HepG2 (cell line): ENCODE data around the gene ATXN1L. TPM values are rescaled to one million over a fixed set of nuclear protein-coding genes. Genes with fewer than 3 reads are reported as not detected.

Experiments used
- CBFB ChIP-seq: sonication (generic); formaldehyde crosslinking; IDR thresholded peaks from 2 replicates; pipeline ENCODE4 v1.4.0; 2020; ENCODE audit warnings: missing genetic modification reagents
- CHD2 ChIP-seq: IDR thresholded peaks from 2 replicates; pipeline ENCODE4 v1.6.1; 2011; ENCODE audit warnings: low read depth, low read length, improper control_type of control experiment
- ERF ChIP-seq: IDR thresholded peaks from 2 replicates; pipeline ENCODE4 v1.6.1; 2018; ENCODE audit warnings: missing biosample characterization, missing genetic modification reagents
- FOXO1 ChIP-seq: sonication (generic); formaldehyde crosslinking; IDR thresholded peaks from 2 replicates; pipeline ENCODE4 v1.4.0; 2020; ENCODE audit warnings: missing genetic modification reagents
- HHEX ChIP-seq: IDR thresholded peaks from 2 replicates; pipeline ENCODE4 v1.6.1; 2016; ENCODE audit warnings: control low read depth
- KMT2A ChIP-seq: sonication (generic); formaldehyde crosslinking; IDR thresholded peaks from 2 replicates; pipeline ENCODE4 v1.4.0; 2020; ENCODE audit warnings: missing genetic modification reagents
- PITX1 ChIP-seq: sonication (generic); formaldehyde crosslinking; IDR thresholded peaks from 2 replicates; pipeline ENCODE4 v1.5.1; 2020; ENCODE audit warnings: mild to moderate bottlenecking, missing genetic modification reagents
- PPARG ChIP-seq: conservative IDR thresholded peaks from 2 replicates; pipeline ENCODE4 v1.6.1; 2016; ENCODE audit warnings: missing biosample characterization, missing genetic modification reagents
- RELA ChIP-seq: sonication (generic); formaldehyde crosslinking; IDR thresholded peaks from 2 replicates; pipeline ENCODE4 v1.4.0; 2020; ENCODE audit warnings: missing genetic modification reagents
- RFX3 ChIP-seq: IDR thresholded peaks from 2 replicates; pipeline ENCODE4 v1.6.1; 2016; ENCODE audit warnings: missing biosample characterization, missing genetic modification reagents
- SNRNP70 ChIP-seq: fragments of 200-400 bp; formaldehyde crosslinking; IDR thresholded peaks from 2 replicates; pipeline ENCODE4 v1.6.1; 2017; ENCODE audit warnings: mild to moderate bottlenecking, low read depth, low read length, moderate library complexity
- THRA ChIP-seq: sonication (generic); formaldehyde crosslinking; IDR thresholded peaks from 2 replicates; pipeline ENCODE4 v1.4.0; 2020; ENCODE audit warnings: missing genetic modification reagents, borderline replicate concordance
- ZBTB21 ChIP-seq: sonication (generic); formaldehyde crosslinking; IDR thresholded peaks from 2 replicates; pipeline ENCODE4 v1.4.0; 2020; ENCODE audit warnings: missing genetic modification reagents
- ZIK1 ChIP-seq: sonication (generic); formaldehyde crosslinking; IDR thresholded peaks from 2 replicates; pipeline ENCODE4 v1.5.0; 2020; ENCODE audit warnings: mild to moderate bottlenecking, low read depth, missing genetic modification reagents, borderline replicate concordance
- ZMAT5 ChIP-seq: sonication (generic); formaldehyde crosslinking; IDR thresholded peaks from 2 replicates; pipeline ENCODE4 v1.5.0; 2020; ENCODE audit warnings: mild to moderate bottlenecking, low read depth, missing genetic modification reagents, borderline replicate concordance
- ZNF160 ChIP-seq: sonication (generic); formaldehyde crosslinking; IDR thresholded peaks from 2 replicates; pipeline ENCODE4 v1.8.0; 2022; ENCODE audit warnings: mild to moderate bottlenecking, inconsistent platforms, missing genetic modification reagents
- ZNF230 ChIP-seq: sonication (generic); formaldehyde crosslinking; IDR thresholded peaks from 2 replicates; pipeline ENCODE4 v1.4.0; 2020; ENCODE audit warnings: mild to moderate bottlenecking, missing genetic modification reagents
- ZNF292 ChIP-seq: sonication (generic); formaldehyde crosslinking; IDR thresholded peaks from 2 replicates; pipeline ENCODE4 v1.8.1; 2022; ENCODE audit warnings: mild to moderate bottlenecking, low read depth, missing genetic modification reagents, borderline replicate concordance
- ZNF350 ChIP-seq: sonication (generic); formaldehyde crosslinking; IDR thresholded peaks from 2 replicates; pipeline ENCODE4 v1.4.0; 2020; ENCODE audit warnings: mild to moderate bottlenecking, low read depth, missing genetic modification reagents, borderline replicate concordance
- ZNF431 ChIP-seq: sonication (generic); formaldehyde crosslinking; IDR thresholded peaks from 2 replicates; pipeline ENCODE4 v1.9.0; 2022; ENCODE audit warnings: missing genetic modification reagents, low read depth, mild to moderate bottlenecking, borderline replicate concordance
- ZNF570 ChIP-seq: sonication (generic); formaldehyde crosslinking; IDR thresholded peaks from 2 replicates; pipeline ENCODE4 v1.4.0; 2020; ENCODE audit warnings: mild to moderate bottlenecking, missing genetic modification reagents, borderline replicate concordance
- polyA plus RNA-seq, 8 experiments: library from polyadenylated mRNA; depleted of rRNA in 3 of 8; stranded (reverse) in 7 of 8; unstranded in 1 of 8; fragments of >200 nt; fragmentation: Illumina TruSeq in 4 of 8; extraction: Trizol in 4 of 8; gene quantifications; 2 replicates each; pipeline versions ENCODE4 v1.2.1 to v1.2.3, GENCODE V29; 2011 to 2016; ENCODE audit warnings: low read depth in 4 of 8, missing spikeins in 1 of 8, mixed read lengths in 1 of 8; ENCODE audit not compliant: insufficient read depth in 1 of 8
- total RNA-seq, 5 experiments: library from RNA; depleted of rRNA; stranded (reverse); fragments of >200 nt; fragmentation: Illumina TruSeq; extraction: Trizol; gene quantifications; 2 replicates each; pipeline ENCODE4 v1.2.3, GENCODE V29; 2016; ENCODE audit warnings: low read depth in 1 of 5
- TF ChIP-seq, protein P1 (sequence below): IDR thresholded peaks from 2 replicates; pipeline ENCODE4 v1.6.1; 2016
- TF ChIP-seq, protein P2 (sequence below): IDR thresholded peaks from 2 replicates; pipeline ENCODE4 v1.6.1; 2012; ENCODE audit warnings: low read length, improper control_type of control experiment
- TF ChIP-seq, protein P3 (sequence below): sonication (generic); formaldehyde crosslinking; IDR thresholded peaks from 2 replicates; pipeline ENCODE4 v1.5.0; 2020; ENCODE audit warnings: missing genetic modification reagents, mild to moderate bottlenecking, borderline replicate concordance

The ATXN1L gene
- total and polyA plus RNA-seq, 2 of the 13 experiments (the other 11 are each of a cell fraction or from before 2014, with no cell fraction given) = 20.0 to 22.4 TPM

DNA sequence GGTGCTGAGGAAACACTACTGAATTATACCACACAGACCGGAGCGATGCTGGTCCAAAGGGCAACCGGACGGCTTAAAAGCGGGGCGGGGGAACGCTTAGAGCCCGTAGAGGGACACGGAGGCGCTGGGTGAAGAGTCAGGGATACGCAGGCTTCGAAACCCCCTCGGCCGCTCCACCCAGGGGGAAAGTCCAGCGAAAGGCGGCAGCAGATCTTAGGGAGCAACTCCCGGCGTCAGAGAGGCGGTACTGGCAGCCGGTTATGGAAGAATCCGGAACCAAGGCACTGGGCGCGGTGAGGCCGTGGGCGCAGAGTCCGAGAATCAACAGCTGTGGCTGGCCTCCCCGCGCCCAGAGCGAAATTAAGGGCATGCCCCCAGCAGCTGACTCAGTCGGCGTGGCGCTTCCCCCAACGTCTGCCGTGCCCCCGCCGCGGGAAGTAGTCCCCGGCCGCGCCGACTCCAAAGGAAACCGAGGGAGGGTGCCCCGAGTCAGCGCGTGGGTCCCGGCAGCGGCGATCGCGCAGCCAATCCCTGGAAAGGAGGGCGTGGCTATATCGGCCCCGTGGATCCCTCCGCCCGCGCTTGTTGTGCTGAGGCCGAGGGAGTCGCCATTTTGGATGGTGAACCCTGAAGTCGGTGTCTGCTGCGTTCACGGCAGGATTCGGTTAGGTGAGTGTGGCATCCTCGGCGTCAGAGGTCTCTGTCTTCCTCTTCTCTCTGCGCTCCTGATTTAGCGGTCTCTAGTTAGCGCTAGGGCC is 49.3 kb downstream of the ATXN1L start, which contains the start of gene IST1 (continued):
- TF ChIP-seq ERF (CRISPR knock-in tag) (peak; percentile 99), CBFB (CRISPR knock-in tag) (peak; percentile 90), ZNF570 (peak; percentile 97), ZNF292 (CRISPR knock-in tag) (peak; percentile 73), FOXO1 (CRISPR knock-in tag) (peak; percentile 70), ZNF230 (CRISPR knock-in tag) (peak; percentile 98), ZIK1 (peak; percentile 93), RFX3 (no peak), RELA (CRISPR knock-in tag) (0 out of 2 replicates have a peak, but pooled peaks have one; percentile 62), THRA (CRISPR knock-in tag) (peak; percentile 76), PITX1 (CRISPR knock-in tag) (peak; percentile 94), ZNF431 (CRISPR knock-in tag) (peak; percentile 64; the same call in 1 of the 2 replicates), HHEX (CRISPR knock-in tag) (no peak; the same call in 1 of the 2 replicates), ZNF350 (CRISPR knock-in tag) (peak; percentile 99), CHD2 (peak; percentile 91), SNRNP70 (no peak), PPARG (CRISPR knock-in tag) (peak; percentile 83), ZMAT5 (CRISPR knock-in tag) (peak; percentile 96), ZBTB21 (CRISPR knock-in tag) (peak; percentile 55), KMT2A (peak; percentile 92), ZNF160 (CRISPR knock-in tag) (peak; percentile 94)
- TF ChIP-seq, protein P1, sequence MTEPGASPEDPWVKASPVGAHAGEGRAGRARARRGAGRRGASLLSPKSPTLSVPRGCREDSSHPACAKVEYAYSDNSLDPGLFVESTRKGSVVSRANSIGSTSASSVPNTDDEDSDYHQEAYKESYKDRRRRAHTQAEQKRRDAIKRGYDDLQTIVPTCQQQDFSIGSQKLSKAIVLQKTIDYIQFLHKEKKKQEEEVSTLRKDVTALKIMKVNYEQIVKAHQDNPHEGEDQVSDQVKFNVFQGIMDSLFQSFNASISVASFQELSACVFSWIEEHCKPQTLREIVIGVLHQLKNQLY (CRISPR knock-in tag) = peak; percentile 91
- TF ChIP-seq, protein P2, sequence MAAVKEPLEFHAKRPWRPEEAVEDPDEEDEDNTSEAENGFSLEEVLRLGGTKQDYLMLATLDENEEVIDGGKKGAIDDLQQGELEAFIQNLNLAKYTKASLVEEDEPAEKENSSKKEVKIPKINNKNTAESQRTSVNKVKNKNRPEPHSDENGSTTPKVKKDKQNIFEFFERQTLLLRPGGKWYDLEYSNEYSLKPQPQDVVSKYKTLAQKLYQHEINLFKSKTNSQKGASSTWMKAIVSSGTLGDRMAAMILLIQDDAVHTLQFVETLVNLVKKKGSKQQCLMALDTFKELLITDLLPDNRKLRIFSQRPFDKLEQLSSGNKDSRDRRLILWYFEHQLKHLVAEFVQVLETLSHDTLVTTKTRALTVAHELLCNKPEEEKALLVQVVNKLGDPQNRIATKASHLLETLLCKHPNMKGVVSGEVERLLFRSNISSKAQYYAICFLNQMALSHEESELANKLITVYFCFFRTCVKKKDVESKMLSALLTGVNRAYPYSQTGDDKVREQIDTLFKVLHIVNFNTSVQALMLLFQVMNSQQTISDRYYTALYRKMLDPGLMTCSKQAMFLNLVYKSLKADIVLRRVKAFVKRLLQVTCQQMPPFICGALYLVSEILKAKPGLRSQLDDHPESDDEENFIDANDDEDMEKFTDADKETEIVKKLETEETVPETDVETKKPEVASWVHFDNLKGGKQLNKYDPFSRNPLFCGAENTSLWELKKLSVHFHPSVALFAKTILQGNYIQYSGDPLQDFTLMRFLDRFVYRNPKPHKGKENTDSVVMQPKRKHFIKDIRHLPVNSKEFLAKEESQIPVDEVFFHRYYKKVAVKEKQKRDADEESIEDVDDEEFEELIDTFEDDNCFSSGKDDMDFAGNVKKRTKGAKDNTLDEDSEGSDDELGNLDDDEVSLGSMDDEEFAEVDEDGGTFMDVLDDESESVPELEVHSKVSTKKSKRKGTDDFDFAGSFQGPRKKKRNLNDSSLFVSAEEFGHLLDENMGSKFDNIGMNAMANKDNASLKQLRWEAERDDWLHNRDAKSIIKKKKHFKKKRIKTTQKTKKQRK = no peak
- TF ChIP-seq, protein P3, sequence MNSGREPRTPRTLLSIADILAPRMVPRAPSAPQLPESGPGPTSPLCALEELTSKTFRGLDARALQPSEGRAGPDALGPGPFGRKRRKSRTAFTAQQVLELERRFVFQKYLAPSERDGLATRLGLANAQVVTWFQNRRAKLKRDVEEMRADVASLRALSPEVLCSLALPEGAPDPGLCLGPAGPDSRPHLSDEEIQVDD (CRISPR knock-in tag) = peak; percentile 51; the same call in 1 of the 2 replicates
